Astrocyte of the spinal cord (primary cell): ENCODE results near the gene S100A14.

ENCODE experiments used
- DNase-seq: peaks from one replicate; pipeline ENCODE4 v3.0.0; 2011; ENCODE audit warnings: low read depth, low spot score
- H3K4me3 ChIP-seq: 2 replicates; pipeline ENCODE4 v1.5.1; 2011; ENCODE audit warnings: low read depth, mild to moderate bottlenecking, low read length, moderate library complexity
- in situ Hi-C: cut with HindIII; loops from 2 replicates; pipeline ENCODE4 v1.10.0; 2017; ENCODE audit warnings: low sequenced_read_pairs
- TF ChIP-seq, protein P1 (sequence below): IDR thresholded peaks from 2 replicates; pipeline ENCODE4 v1.5.1; 2012; ENCODE audit warnings: low read depth, mild to moderate bottlenecking, low read length, inconsistent platforms

Gene S100A14

DNA sequence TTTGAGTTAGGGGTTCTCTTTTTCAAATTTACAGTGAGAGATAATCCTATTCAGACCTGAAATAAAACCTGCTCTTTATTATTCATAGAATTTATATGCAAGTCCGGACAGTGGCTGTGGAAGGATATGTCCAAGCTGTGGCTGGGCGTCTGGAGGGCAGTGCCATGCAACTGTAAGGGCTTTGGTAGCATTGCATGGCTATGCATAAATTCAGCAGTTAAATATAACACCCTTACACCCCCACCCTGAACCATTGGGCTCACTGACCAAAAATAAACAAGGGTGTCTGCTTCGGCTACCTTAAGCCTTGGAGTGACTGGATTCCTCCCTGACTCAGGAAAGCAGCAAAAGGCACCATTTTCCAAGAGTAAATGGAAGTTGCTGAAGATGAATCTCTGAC is 23.2 kb upstream of the S100A14 start:
- TF ChIP-seq, protein P1, sequence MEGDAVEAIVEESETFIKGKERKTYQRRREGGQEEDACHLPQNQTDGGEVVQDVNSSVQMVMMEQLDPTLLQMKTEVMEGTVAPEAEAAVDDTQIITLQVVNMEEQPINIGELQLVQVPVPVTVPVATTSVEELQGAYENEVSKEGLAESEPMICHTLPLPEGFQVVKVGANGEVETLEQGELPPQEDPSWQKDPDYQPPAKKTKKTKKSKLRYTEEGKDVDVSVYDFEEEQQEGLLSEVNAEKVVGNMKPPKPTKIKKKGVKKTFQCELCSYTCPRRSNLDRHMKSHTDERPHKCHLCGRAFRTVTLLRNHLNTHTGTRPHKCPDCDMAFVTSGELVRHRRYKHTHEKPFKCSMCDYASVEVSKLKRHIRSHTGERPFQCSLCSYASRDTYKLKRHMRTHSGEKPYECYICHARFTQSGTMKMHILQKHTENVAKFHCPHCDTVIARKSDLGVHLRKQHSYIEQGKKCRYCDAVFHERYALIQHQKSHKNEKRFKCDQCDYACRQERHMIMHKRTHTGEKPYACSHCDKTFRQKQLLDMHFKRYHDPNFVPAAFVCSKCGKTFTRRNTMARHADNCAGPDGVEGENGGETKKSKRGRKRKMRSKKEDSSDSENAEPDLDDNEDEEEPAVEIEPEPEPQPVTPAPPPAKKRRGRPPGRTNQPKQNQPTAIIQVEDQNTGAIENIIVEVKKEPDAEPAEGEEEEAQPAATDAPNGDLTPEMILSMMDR, result no peak
- in situ Hi-C loops, result no loop called here
- no peak overlapping the region for H3K4me3 ChIP-seq
- no peak for DNase-seq

DNA sequence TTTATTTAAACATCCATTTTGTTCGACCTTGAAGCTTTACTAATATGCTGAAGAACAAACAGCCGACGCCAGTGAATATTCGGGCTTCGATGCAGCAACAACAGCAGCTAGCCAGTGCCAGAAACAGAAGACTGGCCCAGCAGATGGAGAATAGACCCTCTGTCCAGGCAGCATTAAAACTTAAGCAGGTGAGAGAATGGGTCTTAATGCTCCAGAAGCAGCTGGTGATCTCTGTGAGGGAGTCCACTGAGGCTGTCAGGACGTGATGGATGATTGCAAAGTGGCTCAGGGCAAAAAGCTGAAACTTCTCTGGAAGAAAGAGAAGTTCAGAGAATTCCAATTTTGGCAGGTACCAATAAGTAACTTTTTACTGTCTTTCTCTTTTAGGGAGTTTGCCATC is 22.1 kb upstream of the S100A14 start:
- DNase-seq, result no peak
- no peak overlapping the region for H3K4me3 ChIP-seq
- in situ Hi-C loops, result no loop called here
- TF ChIP-seq, protein P1, result no peak

DNA sequence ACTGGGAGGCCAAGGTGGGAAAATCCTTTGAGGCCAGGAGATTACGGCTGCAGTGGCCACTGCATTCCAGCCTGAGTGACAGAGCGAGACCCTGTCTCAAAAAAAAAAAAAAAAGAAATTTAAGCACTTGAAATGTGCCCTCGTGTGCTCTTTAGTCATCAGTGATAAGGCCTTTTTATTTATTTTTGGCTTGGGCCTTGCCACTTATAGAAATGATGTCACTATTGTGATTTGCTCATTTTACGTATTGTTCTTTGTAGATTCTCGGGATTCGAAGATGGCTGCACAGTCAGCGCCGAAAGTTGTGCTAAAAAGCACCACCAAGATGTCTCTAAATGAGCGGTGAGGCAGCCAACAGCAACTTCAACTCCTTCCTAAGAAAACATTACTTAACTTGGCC is 20.2 kb upstream of the S100A14 start:
- in situ Hi-C loops, result no loop called here
- H3K4me3 ChIP-seq, result no peak overlapping the region
- DNase-seq, result no peak
- TF ChIP-seq, protein P1, result no peak

DNA sequence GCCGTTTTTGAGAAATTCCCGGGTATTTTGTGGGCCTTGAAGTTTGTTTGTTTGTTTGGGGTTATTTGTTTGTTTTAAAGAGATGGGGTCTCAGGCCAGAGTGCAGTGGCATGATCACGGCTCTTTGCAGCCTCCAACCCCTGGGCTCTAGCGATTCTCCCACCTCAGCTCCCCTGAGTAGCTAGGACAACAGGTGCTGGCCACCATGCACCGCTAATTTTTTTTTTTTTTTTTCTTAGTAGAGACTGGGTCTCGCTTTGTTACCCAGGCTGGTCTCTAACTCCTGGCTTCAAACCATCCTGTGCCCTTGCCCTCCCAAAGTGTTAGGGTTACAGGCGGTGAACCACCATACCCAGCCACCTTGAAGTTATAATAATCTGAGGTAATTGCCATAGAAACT is 19.7 kb upstream of the S100A14 start:
- TF ChIP-seq, protein P1, result no peak
- no peak for DNase-seq
- in situ Hi-C loops, result no loop called here
- peak overlapping the region; percentile 98 for H3K4me3 ChIP-seq

DNA sequence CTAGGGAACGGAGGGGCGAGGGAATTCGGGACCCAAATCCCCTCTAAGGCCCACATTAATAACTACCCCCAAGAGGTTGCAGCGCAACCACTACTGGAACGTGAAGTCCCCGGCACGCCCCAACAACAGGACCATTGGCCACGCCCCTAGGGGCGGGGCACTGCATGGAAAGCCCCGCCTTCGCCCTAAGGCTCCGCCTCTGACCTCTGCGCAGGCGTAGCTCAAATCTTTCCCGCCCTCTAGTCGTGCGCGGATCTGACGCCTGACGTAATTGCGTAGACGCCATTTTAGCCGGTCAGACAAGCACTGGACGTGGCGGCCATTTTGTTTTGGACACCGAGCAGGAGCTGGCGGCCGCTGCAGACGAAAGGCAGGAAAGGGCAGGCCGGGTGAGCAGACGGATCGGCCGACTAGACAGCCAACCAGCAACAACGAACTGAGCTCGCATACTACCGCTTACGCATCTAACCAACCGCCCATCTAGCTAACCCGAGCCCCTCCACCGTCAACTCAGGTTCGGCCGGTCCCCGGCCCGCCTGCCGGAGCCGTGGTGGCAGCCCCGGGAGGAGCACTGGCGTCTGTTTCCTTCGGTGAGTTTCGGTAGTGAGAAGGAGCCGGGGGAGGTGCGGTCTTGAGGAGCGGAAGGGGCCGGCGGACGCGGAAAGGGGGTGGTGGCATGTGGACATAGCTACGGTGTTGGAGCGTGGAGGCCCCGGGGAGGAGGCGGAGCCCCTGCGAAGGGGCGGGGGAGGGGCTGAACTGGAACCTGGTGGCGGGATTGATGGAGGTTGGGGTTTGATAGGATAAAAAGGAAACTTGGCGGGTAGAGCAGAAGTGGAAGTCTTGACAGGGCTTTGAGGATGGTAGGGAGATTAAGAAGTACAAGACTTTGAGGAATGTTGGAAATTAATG is 17.9 kb upstream of the S100A14 start, which contains the start of gene CHTOP:
Gene CHTOP, plus strand, starts transcription at position 313 of the 912 bp plus-strand sequence. CDS start 2,523 bp downstream, outside the sequence.
- in situ Hi-C loops, result no loop called here
- DNase-seq, result peak; percentile 98
- peak within 1 kb of the TSS; percentile 98 for H3K4me3 ChIP-seq
- TF ChIP-seq, protein P1, result no peak

DNA sequence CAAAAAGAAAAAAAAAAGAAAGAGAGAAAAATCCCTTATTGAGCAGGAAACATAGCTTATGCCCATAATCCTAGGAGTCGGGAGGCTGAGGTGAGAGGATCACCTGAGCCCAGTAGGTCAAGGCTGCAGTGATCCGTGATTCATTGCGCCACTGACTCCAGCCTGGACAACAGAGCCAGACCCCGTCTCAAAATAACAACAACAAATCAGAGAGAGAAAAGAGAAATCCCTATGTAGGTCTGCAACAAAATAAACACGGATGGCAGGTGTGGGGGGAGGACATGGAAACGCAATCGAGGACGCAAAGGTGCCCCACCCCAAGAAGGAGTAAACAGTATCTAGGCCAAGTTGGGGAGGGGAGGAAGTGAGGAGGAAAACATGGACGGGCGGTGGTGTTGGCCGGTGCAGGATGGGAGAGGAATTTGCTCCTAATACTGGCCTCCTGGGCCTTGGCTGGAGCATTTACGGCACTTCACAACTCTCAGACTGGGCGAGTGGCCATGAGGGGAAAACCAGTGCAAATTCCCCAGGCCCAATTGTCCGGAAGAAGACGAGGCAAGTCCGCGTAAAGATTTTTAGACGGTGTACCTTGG is 17.1 kb upstream of the S100A14 start:
- no peak for DNase-seq
- peak overlapping the region; percentile 98 for H3K4me3 ChIP-seq
- in situ Hi-C loops, result no loop called here
- TF ChIP-seq, protein P1, result no peak
